CD14-positive monocyte (primary cell): Measurements from ENCODE around the gene SP110. TPM values are rescaled to one million over a fixed set of nuclear protein-coding genes. Genes with fewer than 3 reads are reported as not detected.
"Not testable (repeated sequence)": the region's sequence is repeated elsewhere in the genome, so short reads cannot be mapped to it uniquely, and the experiment has no call there.

Source experiments
- DNase-seq, 3 donors: peaks; one replicate each; pipeline ENCODE4 v3.0.0-alpha.2; 2011 to 2022
- H2AFZ ChIP-seq: 2 replicates; pipeline ENCODE4 v1.6.0; 2012; ENCODE audit warnings: mild to moderate bottlenecking, low read depth, low read length, inconsistent platforms; ENCODE audit not compliant: insufficient read depth, poor library complexity, severe bottlenecking
- H3K27ac ChIP-seq, 2 donors: 1 replicate in 1 of 2; 2 replicates in 1 of 2; pipeline ENCODE4 v1.5.1; 2012 to 2013; ENCODE audit warnings: low read length in 2 of 2, control low read depth in 1 of 2, inconsistent platforms in 1 of 2, low read depth in 1 of 2, mild to moderate bottlenecking in 1 of 2
- H3K27me3 ChIP-seq, 2 donors: one replicate each; pipeline versions ENCODE4 v1.6.0 to v1.6.1; 2011 to 2013; ENCODE audit warnings: low read length in 2 of 2; ENCODE audit not compliant: control insufficient read depth in 2 of 2, insufficient read depth in 2 of 2
- H3K36me3 ChIP-seq, 2 donors: replicated peaks in 1 of 2; 1 replicate in 1 of 2; 2 replicates in 1 of 2; pipeline versions ENCODE4 v1.5.1 to v1.6.1; 2012 to 2013; ENCODE audit warnings: low read length in 2 of 2, control low read depth in 1 of 2, inconsistent platforms in 1 of 2, mild to moderate bottlenecking in 1 of 2; ENCODE audit not compliant: insufficient read depth in 2 of 2, control insufficient read depth in 1 of 2
- H3K4me1 ChIP-seq, 2 donors: 1 replicate in 1 of 2; 2 replicates in 1 of 2; pipeline versions ENCODE4 v1.5.1 to v1.6.1; 2012 to 2013; ENCODE audit warnings: low read length in 2 of 2, control low read depth in 1 of 2, inconsistent platforms in 1 of 2, mild to moderate bottlenecking in 1 of 2, moderate library complexity in 1 of 2; ENCODE audit not compliant: insufficient read depth in 2 of 2, control insufficient read depth in 1 of 2
- H3K4me2 ChIP-seq: replicated peaks from 2 replicates; pipeline ENCODE3; 2012; ENCODE audit warnings: low read length, moderate library complexity, mild to moderate bottlenecking; ENCODE audit not compliant: poor library complexity, severe bottlenecking; ENCODE audit errors: extremely low read depth
- H3K4me3 ChIP-seq, 3 experiments: fragments of 200-600 bp in 1 of 3; sonication (generic) in 1 of 3; replicated peaks in 1 of 3; 1 replicate in 2 of 3; 2 replicates in 1 of 3; pipeline ENCODE4 v1.5.1; 2011 to 2013; ENCODE audit warnings: low read length in 3 of 3, mild to moderate bottlenecking in 3 of 3, control low read depth in 2 of 3, low read depth in 2 of 3, inconsistent platforms in 1 of 3, moderate library complexity in 1 of 3
- H3K79me2 ChIP-seq: 2 replicates; pipeline ENCODE4 v1.6.0; 2012; ENCODE audit warnings: mild to moderate bottlenecking, control low read depth, inconsistent platforms, low read length, moderate library complexity; ENCODE audit not compliant: insufficient read depth
- H3K9ac ChIP-seq: 2 replicates; pipeline ENCODE4 v1.6.0; 2017; ENCODE audit warnings: low read length, mild to moderate bottlenecking; ENCODE audit not compliant: insufficient read depth, poor library complexity, severe bottlenecking
- H3K9me3 ChIP-seq, 2 donors: replicated peaks in 1 of 2; 1 replicate in 1 of 2; 2 replicates in 1 of 2; pipeline versions ENCODE4 v1.5.1 to v1.6.1; 2012 to 2013; ENCODE audit warnings: low read length in 2 of 2, control low read depth in 1 of 2; ENCODE audit not compliant: control insufficient read depth in 1 of 2, insufficient read depth in 1 of 2
- H4K20me1 ChIP-seq: 2 replicates; pipeline ENCODE4 v1.6.0; 2012; ENCODE audit warnings: mild to moderate bottlenecking, low read length, control low read depth, moderate library complexity; ENCODE audit not compliant: insufficient read depth
- H3K27ac Mint-ChIP-seq, 7 donors: one replicate each; pipeline ENCODE4 v1.8.0; 2020; ENCODE audit warnings: mild to moderate bottlenecking in 7 of 7, mixed read lengths in 7 of 7, moderate library complexity in 6 of 7, inconsistent platforms in 2 of 7
- H3K27me3 Mint-ChIP-seq, 3 donors: one replicate each; pipeline ENCODE4 v1.8.0; 2021 to 2022; ENCODE audit warnings: low read depth in 3 of 3, mild to moderate bottlenecking in 3 of 3, mixed read lengths in 3 of 3, moderate library complexity in 3 of 3, inconsistent platforms in 1 of 3
- H3K36me3 Mint-ChIP-seq, 2 donors: one replicate each; pipeline ENCODE4 v1.8.0; 2020; ENCODE audit warnings: mixed read lengths in 2 of 2, inconsistent platforms in 1 of 2, mild to moderate bottlenecking in 1 of 2
- H3K4me1 Mint-ChIP-seq: one replicate; pipeline ENCODE4 v1.8.0; 2020; ENCODE audit warnings: mild to moderate bottlenecking, mixed read lengths
- H3K4me3 Mint-ChIP-seq, 2 donors: one replicate each; pipeline ENCODE4 v1.8.0; 2020; ENCODE audit warnings: mild to moderate bottlenecking in 2 of 2, mixed read lengths in 2 of 2, moderate library complexity in 1 of 2
- H3K9me3 Mint-ChIP-seq, 7 donors: one replicate each; pipeline ENCODE4 v1.8.0; 2020 to 2022; ENCODE audit warnings: mixed read lengths in 7 of 7, mild to moderate bottlenecking in 6 of 7, moderate library complexity in 6 of 7, inconsistent platforms in 2 of 7
- CTCF ChIP-seq: fragments of 200-600 bp; IDR thresholded peaks from one replicate; pipeline ENCODE4 v1.8.0; 2022; ENCODE audit warnings: antibody characterized with exemption, mild to moderate bottlenecking
- WGBS: methylation state at CpG from one replicate; pipeline ENCODE4 v1.1.5; 2013; ENCODE audit warnings: missing lambda C conversion rate; ENCODE audit not compliant: insufficient coverage; 5-methylcytosine and 5-hydroxymethylcytosine counted together
- intact Hi-C, 2 donors: fragments of 100-400 bp; cut with micrococcal nuclease; formaldehyde crosslinking; loops; one replicate each; pipeline versions ENCODE4 v1.15.0 to v1.15.1; 2023
- polyA plus RNA-seq, 3 donors: library from polyadenylated mRNA; depleted of rRNA in 1 of 3; unstranded in 2 of 3; stranded (reverse) in 1 of 3; fragments of 300-500 nt in 2 of 3; fragments of >200 nt in 1 of 3; fragmentation: Illumina TruSeq in 2 of 3; gene quantifications; 1 replicate in 2 of 3; 2 replicates in 1 of 3; pipeline ENCODE4 v1.2.3, GENCODE V29; 2012 to 2021

The SP110 gene
- polyA plus RNA-seq, 3 donors: 39.1 to 66.1 (median 65.5) TPM

GRCh38 chr2:230266638-230267037, 46.9 kb upstream of the SP110 start:
- no peaks in the 10 kb centered on the region for H3K79me2 ChIP-seq
- 81% methylated on average over 4 of the region's 4 CpGs for WGBS
- peak overlapping the region in 1 of 7 donors; percentile 5 for H3K27ac Mint-ChIP-seq
- H3K36me3 ChIP-seq: peaks cover 0 to 8% of the 10 kb centered on the region in 2 donors
- H3K4me2 ChIP-seq: no peak overlapping the region
- intact Hi-C loops: no loop called here
- peaks cover 0 to 3% (median 1%) of the 10 kb centered on the region in 3 donors for H3K27me3 Mint-ChIP-seq
- no peak for DNase-seq
- H3K36me3 Mint-ChIP-seq: peaks cover 13 to 23% of the 10 kb centered on the region in 2 donors
- no peak overlapping the region for H2AFZ ChIP-seq
- H3K27me3 ChIP-seq: no peaks in the 10 kb centered on the region
- H3K4me3 Mint-ChIP-seq: no peak overlapping the region
- no peak overlapping the region for H3K9ac ChIP-seq
- no peak for TF ChIP-seq CTCF
- H3K9me3 Mint-ChIP-seq: peaks cover 0 to 3% (median 2%) of the 10 kb centered on the region in 7 donors
- no peaks in the 10 kb centered on the region for H3K4me1 Mint-ChIP-seq
- no peak overlapping the region for H3K27ac ChIP-seq
- no peaks in the 10 kb centered on the region for H3K4me1 ChIP-seq
- H4K20me1 ChIP-seq: no peaks in the 10 kb centered on the region
- no peaks in the 10 kb centered on the region for H3K9me3 ChIP-seq
- H3K4me3 ChIP-seq: no peak overlapping the region

- H3K4me2 ChIP-seq, H2AFZ ChIP-seq, intact Hi-C loops, H3K27me3 ChIP-seq, H3K27ac Mint-ChIP-seq, H3K27ac ChIP-seq, H3K4me1 Mint-ChIP-seq, H3K4me3 Mint-ChIP-seq, H3K27me3 Mint-ChIP-seq, H3K9me3 Mint-ChIP-seq, H3K4me3 ChIP-seq, DNase-seq, H3K36me3 ChIP-seq, H4K20me1 ChIP-seq, H3K9ac ChIP-seq, H3K4me1 ChIP-seq, H3K9me3 ChIP-seq, H3K79me2 ChIP-seq: not testable (repeated sequence)
- peaks cover 10 to 17% of the 10 kb centered on the region in 2 donors for H3K36me3 Mint-ChIP-seq
- WGBS: 90% methylated on average over 4 of the region's 4 CpGs
Observed at GRCh38 chr2:230264945-230265344, 45.2 kb upstream of the SP110 start.
